Middle frontal gyrus (tissue), 1 donor: ENCODE data around the gene HNRNPA0.
"Not testable (repeated sequence)": the region's sequence is repeated elsewhere in the genome, so short reads cannot be mapped to it uniquely, and the experiment has no call there.

Source experiments
- DNase-seq: peaks from one replicate; pipeline ENCODE4 v3.0.0-alpha.2; 2015; ENCODE audit warnings: low spot score; ENCODE audit errors: extremely low spot score

Gene HNRNPA0

DNA sequence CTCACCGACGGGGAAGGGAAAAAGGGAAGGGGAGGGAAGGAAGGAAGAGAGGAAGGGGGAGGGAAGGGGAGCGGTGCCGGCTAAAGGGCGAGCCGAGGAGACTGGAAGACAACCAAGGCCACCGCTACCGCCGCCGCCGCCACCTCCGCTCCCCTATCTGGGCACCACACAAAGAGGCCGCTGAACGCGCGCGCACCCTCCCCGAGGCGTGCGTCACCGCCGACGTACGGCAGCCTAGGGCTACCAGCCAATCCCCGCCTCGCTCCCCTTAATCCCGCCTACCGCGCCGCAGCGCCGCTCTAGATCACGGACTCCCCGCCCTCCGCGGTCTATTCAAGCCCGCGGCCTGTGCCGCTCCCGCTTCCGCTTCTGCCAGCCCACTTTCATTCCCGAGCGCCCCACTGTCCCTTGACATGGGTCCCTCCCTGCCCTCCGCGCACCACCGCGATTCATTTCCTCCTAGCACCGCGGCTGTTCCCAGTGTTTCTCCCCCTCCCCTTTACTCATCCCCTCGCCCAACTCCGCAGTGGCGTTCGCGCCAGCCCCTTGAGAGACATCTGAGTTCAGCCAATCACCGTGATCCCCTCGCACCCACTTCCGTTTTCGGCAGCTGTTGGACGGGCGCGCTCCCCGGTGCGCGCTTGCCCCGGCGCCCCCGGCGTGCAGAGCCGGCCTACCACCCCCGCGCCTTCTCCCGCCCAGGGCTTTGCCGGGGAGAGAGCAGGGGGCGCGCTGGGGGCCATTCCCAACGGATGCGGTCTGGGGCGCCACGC, at the start of gene HNRNPA0:
HNRNPA0 (minus strand) TSS at position 176 of the 773 bp plus-strand sequence. CDS start 297 bp downstream, outside the sequence.
- DNase-seq = peak; percentile 96

DNA sequence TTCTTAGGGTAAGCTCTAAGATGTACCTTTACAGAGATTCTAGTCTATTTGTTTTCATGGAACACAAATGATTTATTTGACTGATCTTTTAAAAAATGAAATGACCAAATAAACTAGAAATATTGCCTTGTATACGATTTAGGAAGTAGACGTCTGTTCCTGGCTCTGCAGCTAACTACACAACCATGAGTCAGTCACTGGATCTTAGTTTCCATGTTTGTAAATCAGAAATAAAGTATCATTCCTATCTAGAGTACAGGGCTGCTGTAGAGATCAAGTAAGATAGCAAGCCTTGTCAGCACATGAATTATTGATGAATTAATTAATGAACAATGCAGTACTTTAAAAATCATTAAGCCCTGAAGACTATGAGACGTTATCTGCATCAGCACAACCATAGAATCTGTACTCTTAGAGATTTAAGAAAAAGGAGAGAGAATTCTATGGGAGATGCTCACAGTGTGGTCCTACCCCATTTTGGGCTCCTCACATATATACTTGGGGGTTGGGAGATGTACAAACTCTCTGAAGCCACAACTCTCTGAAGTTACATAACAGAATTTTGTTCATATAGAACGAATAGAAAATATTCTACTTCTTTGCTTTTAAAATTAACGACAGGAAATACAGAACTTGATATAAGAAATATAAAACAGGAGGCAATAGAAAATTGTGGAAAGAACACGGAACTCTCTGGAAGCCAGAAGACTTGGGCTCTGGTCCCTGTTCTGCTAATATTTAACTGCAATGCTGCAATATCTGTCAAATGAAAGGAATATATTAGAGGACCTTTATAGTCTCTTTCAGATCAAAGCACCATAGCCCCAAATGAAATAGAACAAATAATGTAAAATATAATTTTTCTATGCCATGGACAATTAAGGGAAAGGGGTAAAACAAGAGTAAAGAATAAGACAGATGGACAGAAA, 48.4 kb upstream of the HNRNPA0 start:
- no peak for DNase-seq

DNA sequence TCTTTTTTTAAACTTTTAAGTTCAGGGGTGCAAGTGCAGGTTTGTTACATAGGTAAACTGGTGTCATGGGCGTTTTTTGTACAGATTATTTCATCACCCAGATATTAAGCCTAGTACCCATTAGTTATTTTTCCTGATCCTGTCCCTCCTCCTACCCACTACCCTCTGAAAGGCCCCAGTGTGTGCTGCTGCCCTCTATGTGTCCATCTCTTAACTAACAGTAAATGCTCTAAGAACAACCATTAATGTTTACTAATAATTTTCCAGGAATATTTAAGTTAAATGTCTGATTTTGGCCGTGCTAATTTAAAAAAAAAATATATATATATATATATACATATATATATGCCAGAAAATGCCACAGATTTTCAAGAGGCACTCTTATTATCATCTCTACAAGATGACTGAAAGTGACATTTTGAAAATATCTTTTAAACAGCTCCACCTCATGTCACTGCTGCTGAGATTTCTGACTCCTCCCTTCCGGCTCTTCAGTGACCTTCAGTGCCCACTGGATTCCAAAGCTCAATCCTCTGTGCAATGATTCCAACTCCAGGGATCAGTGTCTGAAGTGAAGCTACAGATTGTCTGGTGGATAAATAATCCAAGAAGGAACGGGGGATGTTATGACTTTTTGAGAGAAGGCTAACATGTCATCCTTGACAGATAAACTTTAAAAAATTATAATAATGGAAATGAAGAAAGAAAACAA, 46.7 kb upstream of the HNRNPA0 start:
- no peak for DNase-seq

DNA sequence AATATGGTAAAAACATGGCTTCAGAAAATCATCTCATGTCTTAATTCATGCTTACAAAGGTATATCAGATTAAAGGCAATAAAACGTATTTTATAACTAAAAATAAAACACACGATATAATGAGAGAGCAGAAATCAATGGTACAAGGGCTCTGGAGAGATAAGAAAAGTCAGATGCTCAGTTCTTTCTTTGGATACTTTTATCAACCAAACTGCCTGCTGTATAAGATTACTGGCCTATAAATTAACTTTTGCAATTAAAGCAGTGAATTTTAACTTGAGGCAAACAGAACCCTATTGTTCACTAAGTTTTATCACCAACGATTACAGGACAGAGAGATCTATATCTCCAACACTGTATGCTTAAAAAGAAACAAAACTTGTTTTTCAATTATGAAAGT, 42.1 kb upstream of the HNRNPA0 start:
- no peak for DNase-seq

DNA sequence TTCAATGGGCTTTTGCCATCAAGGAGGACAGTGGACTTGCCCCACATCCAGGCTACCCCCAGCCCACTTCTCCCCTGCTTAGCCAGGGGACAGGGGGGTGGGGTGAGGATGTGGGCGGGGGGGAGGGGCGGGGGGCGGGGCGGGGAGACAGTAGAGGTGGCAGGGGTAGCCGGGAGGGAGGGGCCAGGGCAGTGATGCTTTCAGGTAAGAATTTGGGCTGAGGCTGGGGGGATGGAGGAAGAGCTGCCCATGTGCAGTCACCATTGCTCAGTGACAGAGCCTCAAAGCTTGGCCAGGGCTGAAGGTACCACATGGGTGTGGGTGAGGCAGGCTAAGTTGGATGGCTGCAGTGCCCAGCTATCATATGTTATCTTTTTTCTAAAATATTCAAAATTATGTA, 40.7 kb upstream of the HNRNPA0 start:
- DNase-seq = no peak

DNA sequence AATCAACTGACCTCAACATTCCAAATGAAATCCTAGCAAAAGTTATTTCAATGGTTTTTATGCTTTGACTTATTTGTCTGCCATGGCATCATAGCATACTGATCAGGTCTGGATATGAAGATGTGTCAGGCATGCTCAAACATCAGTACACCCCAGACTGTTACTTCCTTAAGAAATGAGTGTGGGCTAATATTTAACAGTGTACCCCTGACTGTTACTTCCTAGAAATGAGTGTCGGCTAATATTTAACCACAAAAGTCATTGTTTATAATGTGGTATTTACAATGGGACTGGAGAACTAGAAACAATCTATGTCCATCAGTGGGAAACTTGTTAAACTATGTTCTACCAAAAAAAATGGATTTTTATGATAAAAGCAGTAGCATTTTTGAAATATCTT, 38.1 kb upstream of the HNRNPA0 start:
- no peak for DNase-seq

DNA sequence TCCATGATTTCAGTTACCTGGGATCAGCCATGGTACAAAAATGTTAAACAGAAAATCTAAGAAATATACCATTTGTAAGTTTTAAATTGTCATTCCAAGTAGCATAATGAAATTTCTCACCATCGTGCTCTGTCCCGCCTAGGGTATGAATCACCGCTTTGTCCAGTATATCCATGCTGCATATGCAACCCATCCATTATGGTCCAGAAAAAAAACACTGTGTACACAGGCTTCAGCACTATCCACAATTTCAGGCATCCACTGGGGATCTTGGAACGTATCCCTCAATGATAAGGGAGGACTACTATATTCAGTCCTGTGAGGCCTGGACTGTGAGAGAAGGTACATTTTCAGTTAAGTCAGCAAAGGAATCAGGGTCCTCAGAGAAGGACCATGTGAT, 37.6 kb upstream of the HNRNPA0 start:
- DNase-seq = no peak

DNA sequence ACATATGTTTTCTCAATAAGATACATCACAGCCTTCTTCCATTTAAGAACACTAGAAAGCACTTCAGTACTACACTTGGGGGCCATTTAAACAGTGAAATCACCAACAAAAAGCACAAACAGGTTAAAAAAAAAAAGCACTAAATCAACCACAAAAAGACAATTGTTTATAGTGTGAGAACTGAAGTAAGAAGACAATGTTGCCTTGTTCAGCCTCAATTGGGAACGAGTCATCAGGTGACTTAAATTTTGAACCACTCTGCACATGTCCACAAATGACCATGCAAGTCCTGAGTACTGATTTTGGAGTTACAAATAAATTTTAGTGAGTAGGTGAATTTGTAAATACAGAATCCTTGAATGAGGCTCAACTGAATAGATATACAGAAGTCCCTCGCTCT, 37.2 kb upstream of the HNRNPA0 start:
- no peak for DNase-seq

DNA sequence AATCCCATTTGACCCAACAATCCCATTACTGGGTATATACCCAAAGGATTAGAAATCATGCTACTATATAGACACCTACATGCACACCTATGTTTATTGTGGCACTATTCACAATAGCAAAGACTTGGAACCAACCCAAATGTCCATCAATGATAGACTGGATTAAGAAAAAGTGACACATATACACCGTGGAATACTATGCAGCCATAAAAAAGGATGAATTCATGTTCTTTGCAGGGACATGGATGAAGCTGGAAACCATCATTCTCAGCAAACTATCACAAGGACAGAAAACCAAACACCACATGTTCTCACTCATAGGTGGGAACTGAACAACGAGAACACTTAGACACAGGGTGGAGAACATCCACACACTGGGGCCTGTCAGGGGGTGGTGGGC, 34.4 kb upstream of the HNRNPA0 start:
- DNase-seq = not testable (repeated sequence)

DNA sequence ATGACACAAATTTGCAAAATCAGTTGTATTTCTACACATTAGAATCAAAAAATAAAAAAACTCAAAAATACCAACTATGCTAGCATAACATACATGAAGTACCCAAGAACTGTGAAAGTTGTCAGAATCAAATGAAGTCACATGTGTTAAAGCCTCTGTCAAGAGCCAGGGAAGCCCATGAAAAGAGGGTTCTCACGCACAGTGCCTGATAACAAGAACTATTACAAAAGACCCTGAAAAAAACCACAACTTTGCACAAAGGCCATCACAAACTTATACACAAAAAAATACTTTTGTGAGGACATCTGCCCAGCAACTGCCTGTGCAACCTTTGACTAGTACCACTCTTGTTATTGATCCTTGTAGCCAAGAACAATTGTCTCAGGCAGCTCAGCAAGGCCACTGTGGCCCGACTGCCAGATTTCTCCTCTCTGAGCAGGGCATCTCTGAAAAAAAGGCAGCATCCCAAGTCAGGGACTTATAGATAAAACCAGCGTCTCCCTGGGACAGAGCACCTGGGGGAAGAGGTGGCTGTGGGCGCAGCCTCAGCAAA, 28.9 kb upstream of the HNRNPA0 start:
- no peak for DNase-seq

DNA sequence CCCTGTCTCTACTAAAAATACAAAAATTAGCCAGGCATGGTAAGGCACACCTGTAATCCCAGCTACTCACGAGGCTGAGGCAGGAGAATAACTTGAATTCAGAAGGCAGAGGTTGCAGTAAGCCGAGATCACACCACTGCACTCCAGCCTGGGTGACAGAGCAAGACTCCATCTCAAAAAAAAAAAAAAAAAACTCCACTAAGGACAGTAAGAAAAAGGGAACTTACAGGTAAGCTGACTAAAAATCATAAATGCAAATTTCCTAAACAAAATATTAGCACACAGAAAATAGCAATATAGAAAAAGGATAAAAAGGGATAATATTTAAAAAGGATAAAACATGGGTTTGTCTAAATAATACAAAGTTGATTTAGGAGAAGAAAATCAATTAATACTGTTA, 27.9 kb upstream of the HNRNPA0 start:
- DNase-seq = no peak

DNA sequence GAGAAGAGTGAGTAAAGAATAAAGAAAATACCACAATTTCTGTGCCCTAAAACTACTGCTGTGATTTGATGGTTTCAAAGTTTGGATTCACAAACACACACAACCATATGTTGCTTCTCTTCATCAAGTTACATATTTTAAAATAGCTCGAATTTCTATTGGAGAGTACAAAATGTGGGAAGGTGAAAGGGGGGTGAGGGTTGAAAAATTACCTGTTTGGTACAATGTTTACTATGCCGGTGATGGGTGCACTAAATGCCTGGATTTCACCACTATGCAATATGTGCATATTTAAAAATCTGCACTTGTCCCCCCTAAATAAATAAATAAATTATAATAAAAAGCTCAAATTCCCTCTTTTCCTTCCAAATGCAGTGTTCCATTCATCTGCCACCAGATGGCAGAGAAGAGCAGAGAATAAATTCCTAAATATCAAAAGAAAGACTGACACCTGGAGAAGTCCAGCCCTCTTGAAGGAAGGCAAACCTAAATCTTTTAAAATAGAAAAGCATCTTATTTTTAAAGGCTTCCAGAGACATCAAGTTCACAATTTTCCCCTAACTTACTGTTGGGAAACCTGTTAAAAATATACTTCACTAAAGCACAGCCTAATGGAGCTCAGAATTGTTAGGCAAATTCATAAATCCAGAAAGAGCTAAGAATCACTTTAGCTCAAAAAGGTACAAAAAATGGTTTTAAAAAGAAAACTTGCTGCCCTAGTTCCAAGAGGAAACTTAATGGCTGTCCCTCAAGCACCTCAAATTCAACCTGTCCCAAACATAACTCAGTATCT, 24.8 kb upstream of the HNRNPA0 start:
- no peak for DNase-seq

DNA sequence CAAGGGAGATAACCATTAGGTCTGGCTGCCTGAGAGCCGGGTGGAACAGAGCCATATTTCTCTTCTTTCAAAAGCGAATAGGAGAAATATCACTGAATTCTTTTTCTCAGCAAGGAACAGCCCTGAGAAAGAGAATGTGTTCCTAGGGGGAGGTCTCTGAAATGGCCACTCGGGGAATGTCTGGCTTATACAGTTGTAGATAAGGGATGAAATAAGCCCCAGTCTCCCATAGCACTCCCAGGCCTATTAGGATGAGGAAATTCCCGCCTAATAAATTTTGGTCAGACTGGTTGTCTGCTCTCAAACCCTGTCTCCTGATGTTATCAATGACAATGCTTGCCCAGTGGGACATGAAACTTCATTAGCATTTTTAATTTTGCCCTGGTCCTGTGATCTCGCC, 13.8 kb upstream of the HNRNPA0 start:
- not testable (repeated sequence) for DNase-seq

DNA sequence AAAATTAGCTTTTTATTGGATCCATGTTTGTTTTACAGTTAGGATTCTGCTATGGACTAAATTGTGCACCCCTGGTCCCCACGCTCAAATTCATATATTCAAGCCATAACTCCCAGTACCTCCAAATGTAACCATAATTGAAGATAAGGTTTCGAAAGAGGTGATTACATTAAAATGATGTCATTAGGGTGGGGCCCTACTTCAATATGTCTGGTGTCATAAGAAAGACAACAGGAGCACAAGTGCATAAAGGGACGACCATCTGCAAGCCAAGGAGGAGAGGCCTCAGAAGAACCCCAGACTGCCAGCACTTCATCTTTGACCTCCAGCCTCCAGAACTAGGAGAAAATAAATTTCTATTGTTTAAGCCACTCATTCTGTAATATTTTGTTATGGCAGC, 7.4 kb upstream of the HNRNPA0 start:
- DNase-seq = no peak

DNA sequence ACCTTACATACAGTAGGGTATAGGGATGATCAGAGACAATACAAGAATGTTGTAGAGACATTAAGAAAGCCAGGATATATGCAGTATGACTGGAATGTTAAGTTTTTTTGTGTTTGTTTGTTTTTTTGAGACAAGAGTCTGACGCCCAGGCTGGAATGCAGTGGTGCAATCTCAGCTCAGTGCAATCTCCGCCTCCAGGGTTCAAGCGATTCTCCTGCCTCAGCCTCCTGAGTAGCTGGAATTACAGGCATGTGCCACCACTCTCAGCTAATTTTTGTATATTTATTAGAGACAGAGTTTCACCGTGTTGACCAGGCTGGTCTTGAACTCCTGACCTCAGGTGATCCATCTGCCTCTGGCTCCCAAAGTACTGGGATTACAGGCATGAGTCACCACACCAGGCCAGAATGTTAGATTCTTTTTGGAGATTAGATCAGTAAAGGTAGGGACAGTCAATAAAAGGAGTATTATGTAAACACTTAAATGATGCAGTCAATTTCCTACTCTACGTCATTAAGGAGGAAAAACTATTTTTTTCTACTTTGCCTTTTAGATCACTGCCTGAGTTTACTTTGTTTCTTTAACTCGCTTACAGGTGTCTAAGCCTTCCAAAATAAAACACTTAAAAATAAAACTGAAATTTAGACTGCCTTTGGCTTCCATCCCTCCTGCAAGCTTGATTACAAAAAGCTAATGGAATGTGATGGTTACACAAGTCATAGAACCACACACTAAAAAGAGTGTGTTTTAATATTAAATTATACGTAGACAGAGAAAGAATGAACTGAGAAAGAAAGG, 6.8 kb upstream of the HNRNPA0 start:
- DNase-seq = no peak

DNA sequence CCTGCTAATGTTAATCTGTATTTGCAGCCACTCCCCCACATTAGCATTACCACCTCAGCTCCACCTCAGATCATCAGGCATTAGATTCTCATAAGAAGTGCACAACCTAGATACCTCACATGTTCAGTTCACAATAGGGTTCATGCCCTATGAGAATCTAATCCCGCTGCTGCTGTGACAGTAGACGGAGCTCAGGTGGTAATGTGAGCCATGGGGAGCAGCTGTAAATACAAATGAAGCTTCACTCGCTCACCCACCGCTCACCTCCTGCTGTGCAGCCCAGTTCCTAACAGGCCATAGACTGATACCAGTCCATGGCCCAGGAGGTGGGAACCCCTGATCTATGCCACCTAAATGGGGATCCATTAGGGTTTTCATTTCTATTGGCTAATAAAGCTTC, 6.1 kb upstream of the HNRNPA0 start:
- no peak for DNase-seq

DNA sequence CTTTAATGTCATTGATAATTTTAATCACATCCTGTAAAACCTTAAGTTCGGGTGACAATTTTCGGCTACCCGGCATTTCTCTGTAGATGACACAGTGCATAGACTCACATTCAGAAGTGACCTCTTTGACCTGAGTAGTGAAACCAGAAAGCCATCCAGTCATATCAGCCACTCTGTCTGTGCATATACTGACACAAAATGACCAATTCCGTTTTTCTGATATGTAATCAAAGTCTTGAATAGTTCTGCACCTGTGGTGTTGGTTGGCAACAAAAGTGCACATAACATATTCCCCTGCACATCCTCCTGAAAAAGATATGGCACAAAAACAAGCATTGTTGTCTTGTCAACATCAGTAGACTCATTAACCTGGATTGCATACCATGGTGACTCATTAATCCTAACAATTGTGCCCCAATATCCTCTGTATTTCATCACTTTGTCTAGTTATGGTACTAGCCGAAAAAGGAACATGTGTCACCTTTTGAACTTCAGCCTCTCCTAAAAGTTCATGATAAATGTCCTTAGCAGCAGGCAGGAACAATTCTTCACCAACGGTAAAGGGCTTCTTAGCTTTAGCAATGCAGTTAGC, 4.6 kb upstream of the HNRNPA0 start:
- no peak for DNase-seq

DNA sequence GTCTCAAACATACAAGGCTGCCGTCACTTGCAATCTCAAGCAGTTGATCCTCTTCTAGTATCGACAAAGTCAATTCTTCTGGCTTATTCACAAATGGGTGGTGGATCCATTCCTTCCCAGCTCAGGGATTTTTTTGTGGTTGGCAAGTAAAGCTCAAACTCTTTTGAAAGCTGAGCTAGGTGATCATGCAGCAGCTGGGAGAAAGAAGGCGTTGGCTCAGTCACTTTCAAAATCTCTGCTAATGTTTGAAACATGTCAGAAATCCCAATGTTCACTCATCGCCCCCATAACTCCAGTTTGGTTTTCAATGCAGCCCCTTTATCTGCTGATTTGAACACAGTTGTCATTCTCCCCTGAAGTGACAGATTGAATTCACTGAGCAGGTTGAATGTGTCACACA, 4.0 kb upstream of the HNRNPA0 start:
- no peak for DNase-seq

DNA sequence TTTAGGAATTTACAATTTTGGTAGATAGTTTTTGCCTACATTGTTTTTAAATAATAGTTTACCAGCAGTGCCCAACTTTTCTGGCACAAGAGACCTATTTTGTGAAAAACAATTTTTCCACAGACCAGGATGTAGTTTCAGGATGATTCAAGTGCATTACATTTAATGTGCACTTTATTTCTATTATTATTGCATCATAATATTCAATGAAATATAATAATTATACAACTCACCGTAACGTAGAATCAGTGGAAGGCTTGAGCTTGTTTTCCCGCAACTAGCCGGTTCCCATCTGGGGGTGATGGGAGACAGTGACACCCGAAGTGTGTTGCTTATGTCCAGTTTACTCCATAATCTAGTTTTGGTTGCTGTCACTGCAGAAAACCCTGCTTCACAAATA, 3.5 kb upstream of the HNRNPA0 start:
- DNase-seq = no peak
